Endothelial cell (in vitro differentiated cells): ENCODE data around the gene PPP1CC. TPM values are rescaled to one million over a fixed set of nuclear protein-coding genes. Genes with fewer than 3 reads are reported as not detected.

ENCODE experiments used
- DNase-seq: peaks from one replicate; pipeline ENCODE4 v3.0.0; 2021; ENCODE audit warnings: low spot score
- H3K27ac Mint-ChIP-seq: one replicate; pipeline ENCODE4 v1.8.0; 2021; ENCODE audit warnings: mixed read lengths, inconsistent platforms; ENCODE audit not compliant: unreplicated experiment
- H3K27me3 Mint-ChIP-seq: one replicate; pipeline ENCODE4 v1.8.0; 2021; ENCODE audit warnings: mild to moderate bottlenecking, moderate library complexity, mixed read lengths, inconsistent platforms; ENCODE audit not compliant: unreplicated experiment
- H3K36me3 Mint-ChIP-seq: one replicate; pipeline ENCODE4 v1.8.0; 2021; ENCODE audit warnings: mild to moderate bottlenecking, low read depth, mixed read lengths, inconsistent platforms; ENCODE audit not compliant: unreplicated experiment
- H3K4me1 Mint-ChIP-seq: one replicate; pipeline ENCODE4 v1.8.0; 2021; ENCODE audit warnings: mild to moderate bottlenecking, mixed read lengths, inconsistent platforms; ENCODE audit not compliant: unreplicated experiment
- H3K4me3 Mint-ChIP-seq: one replicate; pipeline ENCODE4 v1.8.0; 2021; ENCODE audit warnings: mild to moderate bottlenecking, mixed read lengths, inconsistent platforms; ENCODE audit not compliant: unreplicated experiment
- H3K9me3 Mint-ChIP-seq: one replicate; pipeline ENCODE4 v1.8.0; 2021; ENCODE audit warnings: mixed read lengths, inconsistent platforms; ENCODE audit not compliant: unreplicated experiment
- CTCF ChIP-seq: fragments of 200-600 bp; sonication (generic); IDR thresholded peaks from one replicate; pipeline ENCODE4 v1.5.0; 2021; ENCODE audit warnings: antibody characterized with exemption; ENCODE audit not compliant: unreplicated experiment
- total RNA-seq: library from RNA; stranded (reverse); fragmentation: NEBNext Ultra II Directional; extraction: Animal tissue kit (Norgen Biotek cat#: 25700); gene quantifications from one replicate; pipeline ENCODE4 v1.2.1, GENCODE V29; 2021; ENCODE audit not compliant: unreplicated experiment

The PPP1CC gene
- total RNA-seq, 1 donor from 2014 or later = 152 TPM

GRCh38 chr12:110765111-110765510, 22.4 kb upstream of the PPP1CC start:
- DNase-seq = no peak
- no peak for TF ChIP-seq CTCF
- H3K4me1 Mint-ChIP-seq = no peaks in the 10 kb centered on the region
- no peaks in the 10 kb centered on the region for H3K36me3 Mint-ChIP-seq
- H3K27me3 Mint-ChIP-seq = peaks cover 6% of the 10 kb centered on the region
- H3K27ac Mint-ChIP-seq = no peak overlapping the region
- no peak overlapping the region for H3K4me3 Mint-ChIP-seq
- no peaks in the 10 kb centered on the region for H3K9me3 Mint-ChIP-seq

DNA sequence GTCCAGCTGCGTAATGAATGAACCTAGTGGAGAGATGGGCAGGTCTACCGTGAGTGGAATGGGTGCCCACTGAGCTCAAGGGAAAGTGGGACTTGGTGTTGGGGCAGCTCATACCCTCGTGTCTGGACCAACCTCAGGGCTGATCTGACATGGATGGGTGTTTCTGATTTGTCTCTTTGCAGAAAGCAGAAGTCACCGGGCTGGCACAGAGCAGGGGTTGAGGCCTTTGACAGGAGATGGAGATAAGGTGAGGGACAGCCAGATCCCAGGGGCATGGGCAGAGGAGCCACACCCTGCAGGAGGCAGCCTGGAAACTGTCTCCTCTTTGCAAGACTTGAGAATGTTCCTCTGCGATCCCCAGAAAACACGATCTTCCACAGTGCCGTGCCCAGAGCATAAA, 20.9 kb upstream of the PPP1CC start:
- no peak for TF ChIP-seq CTCF
- H3K9me3 Mint-ChIP-seq = no peaks in the 10 kb centered on the region
- H3K4me1 Mint-ChIP-seq = no peaks in the 10 kb centered on the region
- no peak overlapping the region for H3K4me3 Mint-ChIP-seq
- H3K27me3 Mint-ChIP-seq = peaks cover 6% of the 10 kb centered on the region
- no peaks in the 10 kb centered on the region for H3K36me3 Mint-ChIP-seq
- no peak for DNase-seq
- H3K27ac Mint-ChIP-seq = no peak overlapping the region

DNA sequence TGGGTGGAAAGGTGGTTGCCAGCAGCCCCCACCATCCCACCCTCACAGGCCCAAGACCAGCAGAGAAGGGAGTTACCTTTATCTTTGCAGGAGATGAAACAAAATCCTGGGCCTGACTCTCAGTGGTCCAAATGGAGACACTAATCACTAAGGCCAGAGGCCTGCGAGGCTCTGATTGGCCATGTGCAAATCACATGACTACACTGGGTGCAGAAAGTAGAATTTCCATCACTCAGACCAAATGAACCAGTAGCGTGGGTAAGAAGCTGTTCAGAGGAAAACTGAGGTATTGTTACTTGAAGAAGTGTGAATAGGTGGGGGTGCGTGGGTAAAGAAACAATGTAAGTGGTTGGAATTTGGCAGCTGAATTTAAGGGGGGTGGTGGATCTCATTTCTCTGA, 20.2 kb upstream of the PPP1CC start:
- H3K4me1 Mint-ChIP-seq = no peaks in the 10 kb centered on the region
- DNase-seq = no peak
- no peak overlapping the region for H3K4me3 Mint-ChIP-seq
- peaks cover 6% of the 10 kb centered on the region for H3K27me3 Mint-ChIP-seq
- no peaks in the 10 kb centered on the region for H3K9me3 Mint-ChIP-seq
- no peak for TF ChIP-seq CTCF
- no peak overlapping the region for H3K27ac Mint-ChIP-seq
- no peaks in the 10 kb centered on the region for H3K36me3 Mint-ChIP-seq

DNA sequence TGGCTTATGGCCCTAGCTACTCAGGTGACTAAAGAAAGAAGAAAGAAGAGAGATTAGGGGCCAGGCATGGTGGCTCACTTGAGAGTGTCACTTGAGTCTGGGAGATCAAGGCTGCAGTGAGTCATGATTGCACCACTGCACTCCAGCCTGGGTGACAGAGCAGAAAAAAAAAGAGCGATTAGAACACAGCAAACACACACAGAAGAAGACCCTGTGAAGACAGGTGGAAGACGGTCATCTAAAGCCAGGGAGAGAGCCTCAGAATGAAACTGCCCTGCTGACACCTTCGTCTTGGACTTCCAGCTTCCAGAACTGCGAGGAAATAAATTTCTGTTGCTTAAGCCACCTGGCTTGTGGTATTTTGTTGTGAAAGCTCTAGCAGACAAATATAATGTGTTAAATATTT, 17.5 kb upstream of the PPP1CC start:
- H3K27ac Mint-ChIP-seq = no peak overlapping the region
- no peak for DNase-seq
- no peak overlapping the region for H3K4me3 Mint-ChIP-seq
- H3K27me3 Mint-ChIP-seq = peaks cover 6% of the 10 kb centered on the region
- no peaks in the 10 kb centered on the region for H3K4me1 Mint-ChIP-seq
- TF ChIP-seq CTCF = no peak
- no peaks in the 10 kb centered on the region for H3K9me3 Mint-ChIP-seq
- no peaks in the 10 kb centered on the region for H3K36me3 Mint-ChIP-seq

GRCh38 chr12:110758922-110759321, 16.2 kb upstream of the PPP1CC start:
- Mint-ChIP-seq H3K4me1 (no peaks in the 10 kb centered on the region), H3K27ac (no peak overlapping the region), H3K27me3 (peaks cover 8% of the 10 kb centered on the region), H3K4me3 (no peak overlapping the region), H3K36me3 (no peaks in the 10 kb centered on the region), H3K9me3 (no peaks in the 10 kb centered on the region)
- TF ChIP-seq CTCF = no peak
- DNase-seq = no peak
